Purkinje cell (primary cell): ENCODE data around the gene LMF1. TPM values are rescaled to one million over a fixed set of nuclear protein-coding genes. Genes with fewer than 3 reads are reported as not detected.

Experiments
- polyA plus RNA-seq: library from polyadenylated mRNA; unstranded; fragments of >200 nt; fragmentation: Nextera tagmentation; gene quantifications from 2 replicates; pipeline ENCODE4 v1.2.1, GENCODE V29; 2014

The LMF1 gene
- polyA plus RNA-seq, result 4.4 and 7.5 TPM in 2 replicates

DNA sequence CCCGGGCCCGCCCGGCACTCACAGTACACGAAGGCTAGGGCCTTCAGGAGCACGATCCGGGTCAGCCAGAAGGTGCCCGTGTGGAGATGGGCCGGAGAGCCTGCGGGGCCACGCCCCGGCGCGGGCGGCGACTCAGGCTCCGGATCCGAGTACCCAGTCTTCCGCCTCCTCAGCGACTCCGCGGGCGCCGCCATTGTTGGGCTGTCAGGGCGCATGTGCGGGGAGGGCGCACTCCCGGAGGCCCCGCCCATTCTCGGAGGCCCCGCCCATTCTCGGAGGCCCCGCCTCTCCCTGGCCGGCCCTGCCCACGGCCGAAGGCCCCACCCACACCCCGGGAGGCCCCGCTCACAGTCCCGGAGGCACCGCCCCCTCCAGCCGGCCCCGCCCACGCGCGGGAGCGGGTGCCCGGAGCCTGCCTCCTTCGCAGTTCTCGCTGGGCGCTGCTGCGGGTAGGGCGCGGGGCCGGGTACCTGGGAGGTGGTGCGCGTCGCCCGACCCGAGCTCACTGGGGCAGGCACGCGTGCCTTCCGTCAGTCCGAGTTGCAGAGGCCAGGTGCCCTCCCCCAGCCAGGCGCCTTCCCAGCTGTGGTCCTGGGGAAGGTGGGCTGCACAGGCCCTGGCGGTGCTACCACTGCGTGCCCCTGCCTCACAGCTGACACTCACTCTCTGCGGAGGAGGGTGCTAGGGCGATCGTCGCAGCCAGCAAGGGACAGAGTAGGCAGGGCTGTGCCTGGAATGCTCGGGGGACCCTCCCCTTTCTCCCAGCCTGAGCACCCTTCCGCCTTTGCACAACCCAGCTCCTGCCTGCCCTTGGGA lies at the start of gene LMF1:
LMF1 (minus strand) TSS at position 219 of the 816 bp plus-strand sequence; CDS start at position 215, 4 bp downstream.

DNA sequence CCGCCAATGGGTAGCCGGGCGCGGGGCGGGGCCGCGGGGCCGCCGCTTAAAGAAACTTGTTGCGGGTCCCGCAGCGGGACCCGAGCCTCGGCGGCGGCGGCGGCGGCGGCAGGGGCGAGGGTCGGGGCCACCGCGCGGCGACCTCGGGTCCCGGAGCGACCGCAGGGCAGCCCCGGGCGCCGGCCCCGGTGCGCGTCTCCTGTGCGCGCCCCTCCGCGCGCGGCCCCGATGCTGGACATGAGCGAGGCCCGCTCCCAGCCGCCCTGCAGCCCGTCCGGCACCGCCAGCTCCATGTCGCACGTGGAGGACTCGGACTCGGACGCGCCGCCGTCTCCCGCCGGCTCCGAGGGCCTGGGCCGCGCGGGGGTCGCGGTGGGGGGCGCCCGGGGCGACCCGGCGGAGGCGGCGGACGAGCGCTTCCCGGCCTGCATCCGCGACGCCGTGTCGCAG lies 10.9 kb upstream of the LMF1 start, which contains the start of gene SOX8:
SOX8 (plus strand) TSS at position 76 of the 450 bp plus-strand sequence; CDS start at position 229, 153 bp downstream.

Other genes with a start within 250 kb of the LMF1 start
- 8.9 and 12.8 TPM in 2 replicates for gene ANTKMT, start 249.8 kb downstream of the LMF1 start, polyA plus RNA-seq
- not detected in 2 replicates for gene CCDC78, start 244.5 kb downstream of the LMF1 start, polyA plus RNA-seq
- 0.38 and 3.0 TPM in 2 replicates for gene HAGHL, start 243.9 kb downstream of the LMF1 start, polyA plus RNA-seq
- gene CIAO3, start 230.0 kb downstream of the LMF1 start, polyA plus RNA-seq, result 1.2 and 3.4 TPM in 2 replicates
- not detected in 2 replicates for gene MSLN, start 210.2 kb downstream of the LMF1 start, polyA plus RNA-seq
- gene RPUSD1, start 182.6 kb downstream of the LMF1 start, polyA plus RNA-seq, result 2.8 and 5.1 TPM in 2 replicates
- 0.39 and 1.4 TPM in 2 replicates for gene CHTF18, start 182.4 kb downstream of the LMF1 start, polyA plus RNA-seq
- 2,278 and 2,470 TPM in 2 replicates for gene GNG13, start 170.2 kb downstream of the LMF1 start, polyA plus RNA-seq
- gene SOX8, start 10.8 kb upstream of the LMF1 start, polyA plus RNA-seq, result 0.12 and 0.13 TPM in 2 replicates
- gene SSTR5, start 101.8 kb upstream of the LMF1 start, polyA plus RNA-seq, result not detected in 2 replicates
- not detected in 2 replicates for gene C1QTNF8, start 125.3 kb upstream of the LMF1 start, polyA plus RNA-seq
- gene CACNA1H, start 182.1 kb upstream of the LMF1 start, polyA plus RNA-seq, result 0.13 TPM in 1 of 2 replicates, not detected in the other